ENCODE measurements around the gene VAMP4.

Gene VAMP4

GRCh38 chr1:171741872-171742576, at the start of gene VAMP4:
VAMP4 (minus strand) TSS chr1:171742065; CDS start chr1:171738414, 3,651 bp downstream.
- no peak for FAIRE-seq

- FAIRE-seq: no peak
These were observed 48.5 kb upstream of the VAMP4 start for GRCh38 chr1:171790318-171790717.

GRCh38 chr1:171788696-171789095, 46.8 kb upstream of the VAMP4 start:
- FAIRE-seq: no peak

GRCh38 chr1:171787686-171788480, 46.0 kb upstream of the VAMP4 start:
- no peak for FAIRE-seq

- FAIRE-seq: no peak
These were observed 44.7 kb upstream of the VAMP4 start for GRCh38 chr1:171786534-171786933.

- FAIRE-seq: no peak
These were observed 43.9 kb upstream of the VAMP4 start for GRCh38 chr1:171785766-171786165.

GRCh38 chr1:171784784-171785183, 42.9 kb upstream of the VAMP4 start:
- no peak for FAIRE-seq

- no peak for FAIRE-seq
These were observed 42.1 kb upstream of the VAMP4 start for GRCh38 chr1:171783816-171784530.

GRCh38 chr1:171781176-171781875, 39.5 kb upstream of the VAMP4 start, which contains the start of gene METTL13:
METTL13 (plus strand) TSS chr1:171781660; CDS start chr1:171781968, 308 bp downstream.
- peak; percentile 98 for FAIRE-seq

- no peak for FAIRE-seq
These were observed 38.8 kb upstream of the VAMP4 start for GRCh38 chr1:171780583-171781175.

- no peak for FAIRE-seq
These were observed 30.4 kb upstream of the VAMP4 start for GRCh38 chr1:171772312-171772711.

GRCh38 chr1:171769754-171770153, 27.9 kb upstream of the VAMP4 start:
- FAIRE-seq: no peak

GRCh38 chr1:171769171-171769570, 27.3 kb upstream of the VAMP4 start:
- no peak for FAIRE-seq

- FAIRE-seq: no peak
These were observed 21.9 kb upstream of the VAMP4 start for GRCh38 chr1:171763764-171764163.

GRCh38 chr1:171762143-171762563, 20.3 kb upstream of the VAMP4 start:
- FAIRE-seq: no peak

GRCh38 chr1:171758011-171758410, 16.1 kb upstream of the VAMP4 start:
- FAIRE-seq: no peak

GRCh38 chr1:171756856-171757255, 15.0 kb upstream of the VAMP4 start:
- no peak for FAIRE-seq

GRCh38 chr1:171754971-171755370, 13.1 kb upstream of the VAMP4 start:
- FAIRE-seq: no peak

GRCh38 chr1:171754353-171754705, 12.5 kb upstream of the VAMP4 start:
- FAIRE-seq: no peak

- no peak for FAIRE-seq
These were observed 12.0 kb upstream of the VAMP4 start for GRCh38 chr1:171753685-171754352.

- peak; percentile 57 for FAIRE-seq
These were observed 11.3 kb upstream of the VAMP4 start for GRCh38 chr1:171753182-171753581.

GRCh38 chr1:171751221-171751620, 9.4 kb upstream of the VAMP4 start:
- FAIRE-seq: no peak

Measured in endometrium (tissue), 2 donors.